HG02981 (cell line): ENCODE results near the gene AIFM1.

ENCODE experiments used
- ATAC-seq: cut with Tn5 transposase; IDR thresholded peaks from one replicate; pipeline ENCODE4 v1.9.1; 2021; ENCODE audit warnings: mild to moderate bottlenecking, moderate library complexity; ENCODE audit not compliant: unreplicated experiment

Gene AIFM1

DNA sequence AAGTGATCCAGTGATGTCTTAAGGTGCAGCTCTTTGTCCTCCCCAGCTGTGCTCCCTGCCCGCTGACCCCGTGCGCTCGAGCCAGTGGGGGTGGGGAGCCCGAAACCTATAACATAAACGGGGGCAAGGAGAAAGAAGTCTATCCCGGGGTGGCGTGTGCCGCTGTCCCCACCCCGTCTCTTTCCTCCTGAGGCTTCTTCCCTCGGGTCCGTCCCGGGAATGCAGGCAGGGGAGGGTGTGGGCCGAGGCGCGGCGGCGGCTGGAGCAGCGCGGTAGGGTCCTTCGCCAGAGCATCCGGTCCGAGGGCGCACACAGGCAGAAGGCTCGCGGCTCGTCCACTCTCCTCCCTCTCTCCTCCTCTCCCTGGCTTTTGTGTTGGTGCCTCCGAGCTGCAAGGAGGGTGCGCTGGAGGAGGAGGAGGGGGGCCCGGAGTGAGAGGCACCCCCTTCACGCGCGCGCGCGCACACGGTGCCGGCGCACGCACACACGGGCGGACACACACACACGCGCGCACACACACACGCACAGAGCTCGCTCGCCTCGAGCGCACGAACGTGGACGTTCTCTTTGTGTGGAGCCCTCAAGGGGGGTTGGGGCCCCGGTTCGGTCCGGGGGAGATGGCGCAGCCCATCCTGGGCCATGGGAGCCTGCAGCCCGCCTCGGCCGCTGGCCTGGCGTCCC, 5.9 kb upstream of the AIFM1 start, which contains the start of gene RAB33A:
Gene RAB33A (plus strand): TSS at position 517 of the 681 bp plus-strand sequence. CDS start 101 bp downstream, at position 618.
- ATAC-seq = no peak

- ATAC-seq = peak; percentile 78
These were observed 5.3 kb upstream of the AIFM1 start for GRCh38 chrX:130170752-130171445.

- no peak for ATAC-seq
These were observed 1.4 kb upstream of the AIFM1 start for GRCh38 chrX:130167040-130167439.

DNA sequence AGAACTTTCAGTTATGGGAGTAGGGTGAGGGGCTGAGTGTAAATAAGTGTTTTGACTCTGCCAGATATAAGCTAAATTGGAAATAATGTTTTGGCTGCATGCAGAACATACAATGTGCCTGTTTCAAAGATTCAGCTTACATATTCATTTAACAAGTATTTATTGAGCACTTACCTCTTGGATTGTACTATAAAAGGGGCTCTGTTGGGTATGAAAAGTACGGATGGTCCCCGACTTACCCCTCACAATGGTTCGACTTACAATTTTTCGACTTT, 799 bp upstream of the AIFM1 start:
- no peak for ATAC-seq

GRCh38 chrX:130165181-130165702, 399 bp downstream of the AIFM1 start:
- ATAC-seq = no peak

DNA sequence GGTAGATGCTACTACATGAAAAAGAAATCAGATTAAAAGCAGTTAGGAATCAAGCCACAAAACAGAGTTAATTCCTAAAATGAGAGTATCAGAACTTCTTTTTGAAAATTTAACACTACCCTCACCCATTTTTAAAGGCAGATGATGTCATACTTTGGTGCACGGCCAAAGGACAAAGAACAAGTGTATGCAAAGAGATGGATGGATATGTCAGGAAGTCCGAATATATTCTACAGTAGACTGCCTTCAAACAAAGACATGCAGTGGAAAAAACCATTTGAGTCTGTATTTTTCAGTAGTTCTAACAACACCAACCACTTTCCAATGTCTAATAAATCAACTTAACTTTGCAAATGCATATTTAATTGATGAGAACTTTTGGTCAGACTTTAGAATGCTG, 2.2 kb downstream of the AIFM1 start:
- ATAC-seq = no peak

DNA sequence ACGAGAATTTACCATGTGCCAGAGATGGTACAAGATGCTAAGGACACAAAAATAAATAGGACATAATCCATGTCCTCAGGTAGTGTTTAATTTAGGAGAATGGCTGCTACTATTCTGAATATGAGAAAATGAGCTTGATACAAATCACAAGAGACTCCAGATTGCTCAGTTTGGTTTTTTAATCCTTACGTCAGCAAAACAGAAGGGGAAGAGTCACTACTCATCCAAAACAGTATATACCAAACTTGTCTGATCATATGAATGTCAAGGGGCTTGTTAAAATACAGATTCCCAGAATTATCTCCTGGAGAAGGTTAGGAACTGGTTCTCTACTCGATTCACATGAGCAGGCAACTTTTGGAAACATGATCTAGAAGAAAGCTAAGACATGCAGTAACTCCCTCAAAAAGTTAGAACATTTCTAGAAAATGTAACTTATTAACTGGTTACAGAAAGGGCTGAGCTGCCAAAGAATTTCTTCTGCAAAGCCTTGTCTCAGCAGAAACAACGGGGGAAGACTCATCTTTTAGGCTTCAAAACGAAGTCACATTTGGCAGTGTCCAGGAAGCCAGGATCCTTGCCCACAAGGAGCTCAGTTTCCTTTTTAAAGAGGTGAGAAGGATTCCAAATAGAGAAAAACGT, 3.4 kb downstream of the AIFM1 start:
- no peak for ATAC-seq

- ATAC-seq = no peak
These were observed 5.9 kb downstream of the AIFM1 start for GRCh38 chrX:130159776-130160175.

DNA sequence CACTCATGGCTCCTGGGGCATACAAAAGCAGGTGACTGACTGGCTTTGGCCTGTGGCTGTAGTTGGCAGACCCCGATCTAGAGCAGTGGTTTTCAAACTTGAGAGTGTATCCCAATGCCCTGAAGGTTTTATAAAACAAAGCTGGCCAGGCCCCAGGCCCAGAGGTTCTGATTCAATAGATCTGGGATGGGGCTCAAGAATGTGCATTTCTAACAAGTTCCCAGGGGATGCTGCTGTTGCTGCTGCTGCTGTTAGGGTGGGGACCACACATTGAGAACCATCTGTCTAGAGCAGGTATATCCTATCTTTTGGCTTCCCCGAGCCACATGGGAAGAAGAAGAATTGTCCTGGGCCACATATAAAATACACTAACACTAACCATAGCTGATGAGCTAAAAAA, 7.3 kb downstream of the AIFM1 start:
- ATAC-seq = no peak

GRCh38 chrX:130155564-130155963, 10.1 kb downstream of the AIFM1 start:
- ATAC-seq = no peak

- no peak for ATAC-seq
These were observed 18.0 kb downstream of the AIFM1 start for GRCh38 chrX:130147631-130148030.

DNA sequence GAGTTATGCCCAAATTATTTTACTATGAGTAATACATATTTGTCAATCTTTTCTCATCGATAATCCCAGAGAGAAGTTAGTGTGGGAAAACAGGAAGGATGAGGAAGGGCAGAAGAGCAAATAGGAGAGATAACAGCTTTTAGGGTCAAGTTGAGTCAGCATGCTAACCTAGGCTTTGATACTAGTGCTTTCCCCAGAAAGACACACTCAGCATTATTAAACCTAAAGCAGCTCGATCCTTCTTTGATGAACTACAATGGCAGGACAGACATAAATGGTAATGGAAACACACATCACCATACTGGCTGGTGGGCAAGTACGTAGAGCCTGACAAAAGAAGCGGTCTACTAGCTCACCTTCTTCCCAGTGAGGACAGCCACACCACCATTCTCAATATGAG, 20.5 kb downstream of the AIFM1 start:
- no peak for ATAC-seq

DNA sequence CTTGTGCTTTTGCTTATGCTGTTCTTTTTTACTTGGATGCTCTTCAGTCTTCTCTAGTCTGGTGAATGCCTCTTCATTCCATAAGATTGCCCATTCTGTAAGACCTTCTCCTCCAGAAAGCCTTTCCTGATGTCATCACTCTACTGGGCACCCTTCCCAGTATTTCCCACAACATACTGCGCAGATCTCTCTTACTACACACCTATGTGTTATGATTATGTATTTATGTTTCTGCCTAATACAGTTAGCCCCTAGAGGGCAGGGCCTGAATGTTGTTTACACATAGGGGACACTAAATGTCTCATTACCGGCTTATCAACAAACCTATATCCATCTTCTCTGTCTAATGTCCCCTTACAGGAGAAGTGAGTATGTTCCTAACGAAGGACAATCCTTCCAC, 21.1 kb downstream of the AIFM1 start:
- ATAC-seq = no peak

DNA sequence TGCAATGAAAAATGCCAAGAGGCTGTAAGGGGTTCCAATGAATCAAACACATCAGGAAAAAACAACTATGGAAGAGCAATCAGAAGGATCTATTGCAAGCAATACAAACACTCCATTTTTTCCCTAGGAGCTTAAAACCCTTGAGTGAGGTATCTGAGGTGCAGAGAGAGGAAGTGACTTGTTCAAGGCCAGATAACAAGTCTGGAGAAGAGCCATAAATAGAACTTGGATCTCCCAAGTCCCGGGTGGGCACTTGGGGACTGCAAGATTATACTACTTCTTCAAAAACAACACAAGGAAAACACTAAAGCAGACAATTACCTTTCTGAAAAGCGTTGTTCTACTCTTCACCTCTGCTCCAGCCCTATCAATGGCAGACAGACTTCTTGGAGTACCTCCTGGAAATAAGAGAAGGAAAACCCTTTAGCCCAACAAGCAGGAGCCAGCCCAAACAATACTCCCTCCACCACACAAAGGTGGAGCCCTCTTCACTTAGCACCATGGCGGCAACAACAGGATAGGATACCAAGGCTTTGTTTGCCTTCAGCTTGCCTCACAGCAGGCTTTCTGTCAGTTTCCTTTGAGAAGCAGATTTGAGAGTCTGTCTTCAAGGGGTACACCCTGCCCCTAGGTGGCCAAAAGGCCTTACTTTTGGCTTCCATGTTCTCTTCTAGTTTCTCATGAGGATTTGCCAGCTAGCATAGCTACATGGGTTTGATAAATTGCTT, 26.0 kb downstream of the AIFM1 start:
- no peak for ATAC-seq

- no peak for ATAC-seq
These were observed 28.7 kb downstream of the AIFM1 start for GRCh38 chrX:130136961-130137360.

DNA sequence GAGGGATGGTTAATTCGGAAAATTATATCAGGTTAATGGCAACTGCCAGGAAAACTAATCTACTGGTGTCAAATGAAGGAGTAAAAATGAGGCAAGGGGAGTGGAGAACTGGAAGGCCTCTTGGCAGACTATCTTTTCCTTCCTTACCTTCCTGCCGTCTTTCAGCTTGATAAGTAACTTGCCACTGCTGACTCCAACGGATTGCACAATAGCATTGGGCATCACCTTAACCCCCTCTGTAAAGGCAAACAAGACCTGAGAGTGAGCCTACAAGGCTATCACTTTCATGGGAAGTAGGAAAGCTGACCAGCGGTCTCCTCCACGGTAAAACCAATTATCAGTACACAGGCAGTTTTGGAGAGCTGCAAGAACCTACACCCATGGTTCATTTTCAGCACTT, 29.1 kb downstream of the AIFM1 start:
- ATAC-seq = no peak

- ATAC-seq = no peak
These were observed 34.7 kb downstream of the AIFM1 start for GRCh38 chrX:130130990-130131389.

DNA sequence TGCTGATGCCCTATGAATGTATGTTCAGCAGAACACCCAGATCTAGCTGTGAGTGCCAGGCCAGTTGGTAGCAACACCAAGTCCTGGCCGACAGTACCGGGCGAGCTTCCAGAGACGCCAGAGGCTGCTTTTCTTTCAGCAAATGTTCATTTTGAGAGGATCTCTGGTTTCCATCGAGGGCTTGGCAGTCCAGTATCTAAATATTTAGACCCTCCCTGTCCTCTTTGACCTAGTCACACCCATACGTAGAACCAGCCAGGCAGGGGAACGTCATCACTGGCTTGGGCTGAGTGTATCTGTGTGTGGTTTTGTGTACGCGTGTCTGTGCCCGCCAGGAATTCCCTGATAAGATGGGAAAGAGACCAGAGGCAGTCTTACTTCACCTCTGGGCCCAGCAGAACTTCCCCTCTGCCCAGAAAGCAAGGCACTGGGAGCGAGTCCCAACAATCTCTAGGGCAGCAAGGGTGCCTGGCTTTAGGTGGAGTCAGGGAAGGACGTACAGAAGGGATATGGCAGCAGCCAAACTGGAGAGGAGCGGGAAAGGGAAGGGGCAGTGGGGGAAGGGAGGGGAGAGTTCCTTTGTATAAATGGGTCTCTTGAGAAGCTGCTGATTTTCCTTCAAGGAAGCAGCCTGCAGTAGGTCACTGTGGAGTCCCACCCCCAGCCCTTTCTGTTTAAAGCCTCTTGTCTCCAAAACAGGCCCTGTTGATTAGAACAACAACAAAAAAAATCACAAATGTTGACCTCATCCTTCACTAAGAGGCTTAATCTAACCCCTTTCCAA, 40.4 kb downstream of the AIFM1 start:
- ATAC-seq = no peak

DNA sequence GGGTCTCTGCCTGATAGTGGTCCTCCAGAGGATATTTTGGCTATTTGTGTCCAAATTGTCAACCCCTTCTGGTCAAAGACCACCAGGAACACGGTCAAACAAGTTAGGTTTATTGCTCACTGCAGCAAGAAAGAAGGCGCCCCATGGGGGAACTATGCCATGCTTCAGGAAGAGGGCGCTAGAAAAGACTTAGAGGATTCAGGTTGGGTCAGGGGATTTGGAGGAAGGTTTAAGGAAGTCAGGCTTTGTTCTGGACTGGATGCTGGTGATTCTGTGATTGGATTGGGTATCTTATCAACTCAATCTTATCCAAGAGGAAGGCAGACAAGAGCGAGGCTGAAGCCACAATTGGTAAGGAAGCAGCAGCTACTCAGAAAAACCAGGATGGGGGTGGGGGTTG, 41.1 kb downstream of the AIFM1 start:
- ATAC-seq = no peak

GRCh38 chrX:130121505-130121800, 44.2 kb downstream of the AIFM1 start:
- ATAC-seq = no peak
